Nucleus accumbens (tissue), 56 donors: ENCODE data around the gene LCE1D.

ENCODE experiments used
- DNase-seq, 56 donors: peaks; one replicate each; lab custom pipeline; 2025; lab: John Stamatoyannopoulos, UW

The LCE1D gene

GRCh38 chr1:152811050-152811449 is 14.5 kb downstream of the LCE1D start:
- DNase-seq: no peak

- DNase-seq: no peak
Observed at GRCh38 chr1:152811671-152812070, 15.2 kb downstream of the LCE1D start, which contains the start of gene LCE1B. TSS of gene LCE1B (plus strand) at chr1:152811971. CDS start at chr1:152812447, 476 bp downstream.

- DNase-seq: no peak
Observed at GRCh38 chr1:152817309-152817708, 20.8 kb downstream of the LCE1D start.

- DNase-seq: no peak
Observed at GRCh38 chr1:152823294-152823693, 26.8 kb downstream of the LCE1D start.

- DNase-seq: no peak
Observed at GRCh38 chr1:152824964-152825363, 28.4 kb downstream of the LCE1D start.

- DNase-seq: no peak
Observed at GRCh38 chr1:152827173-152827572, 30.7 kb downstream of the LCE1D start, which contains the start of gene LCE1A. TSS of gene LCE1A (plus strand) at chr1:152827473. CDS start at chr1:152827473, 0 bp downstream.

- DNase-seq: no peak
Observed at GRCh38 chr1:152836870-152837269, 40.3 kb downstream of the LCE1D start.

- no peak for DNase-seq
Observed at GRCh38 chr1:152842556-152842955, 46.0 kb downstream of the LCE1D start, which contains the start of gene LCE6A. TSS of gene LCE6A (plus strand) at chr1:152842856. CDS start at chr1:152843521, 665 bp downstream.
